T-helper 1 cell (primary cell): ENCODE measurements around the gene THADA.
"Not testable (repeated sequence)": the region's sequence is repeated elsewhere in the genome, so short reads cannot be mapped to it uniquely, and the experiment has no call there.

Experiments
- DNase-seq, 5 donors: peaks; one replicate each; pipeline ENCODE4 v3.0.0-alpha.2; 2012 to 2020

The THADA gene

GRCh38 chr2:43198263-43198662 is 397.6 kb downstream of the THADA start:
- no peak for DNase-seq

GRCh38 chr2:43197588-43197896 is 398.3 kb downstream of the THADA start:
- no peak for DNase-seq

GRCh38 chr2:43196768-43197587 is 398.9 kb downstream of the THADA start:
- DNase-seq, result no peak

DNA sequence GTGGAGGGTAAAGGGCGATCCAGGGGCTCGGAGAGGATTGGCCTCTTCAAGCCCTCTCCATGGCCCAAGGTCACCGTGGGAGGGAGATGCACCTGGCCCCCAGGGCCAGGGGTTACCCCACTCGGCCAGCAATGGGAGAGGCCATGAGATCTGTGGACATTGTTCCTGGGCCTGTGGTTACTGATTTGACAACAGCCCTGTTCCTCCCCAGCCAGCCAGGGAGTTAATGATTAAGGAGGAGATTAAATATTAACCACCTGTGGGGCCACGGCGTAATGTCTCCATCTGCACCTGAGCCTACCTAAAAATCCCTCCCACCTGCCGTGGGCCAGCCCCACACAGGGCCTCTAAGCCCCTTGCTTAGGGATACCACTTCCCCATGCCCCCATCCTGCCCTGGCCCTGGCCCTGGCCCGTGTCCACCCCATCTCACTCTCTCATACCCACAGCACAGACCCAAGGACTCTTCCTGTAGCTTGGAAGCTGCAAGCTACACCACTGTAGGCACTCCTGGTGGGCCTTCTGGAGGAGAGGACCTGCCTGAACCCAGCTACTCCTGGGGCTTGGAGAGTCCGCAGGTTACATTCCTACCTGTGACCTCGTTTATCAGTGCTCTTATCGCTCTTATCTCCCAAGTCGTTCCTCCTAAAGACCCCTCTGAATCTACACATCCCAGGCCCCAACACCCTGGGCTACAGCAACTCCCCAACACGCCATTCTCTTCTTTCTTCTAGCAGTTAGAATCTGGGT is 401.5 kb downstream of the THADA start:
- DNase-seq, result no peak

DNA sequence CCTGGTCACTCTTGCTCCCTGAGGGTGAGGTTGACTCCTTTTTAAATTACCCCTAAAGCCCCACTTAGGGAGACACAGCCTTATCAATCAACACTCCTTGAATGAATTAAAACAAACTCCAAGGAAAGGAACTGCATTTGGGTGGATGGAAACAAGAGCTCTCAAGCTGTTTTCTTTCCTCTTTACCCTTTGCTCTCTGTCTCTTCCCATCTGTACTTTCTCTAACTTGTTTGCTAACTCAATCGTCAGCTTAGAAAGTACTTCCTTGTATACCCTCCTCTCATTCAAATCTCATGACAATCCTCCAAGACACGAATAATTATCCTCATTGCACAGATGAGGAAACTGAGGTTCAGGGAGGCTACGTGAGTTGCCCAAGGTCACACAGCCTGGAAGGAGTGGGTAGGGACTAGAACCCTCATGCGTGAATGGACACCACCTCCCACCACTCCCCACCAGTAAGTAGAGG is 402.2 kb downstream of the THADA start:
- DNase-seq, result no peak

DNA sequence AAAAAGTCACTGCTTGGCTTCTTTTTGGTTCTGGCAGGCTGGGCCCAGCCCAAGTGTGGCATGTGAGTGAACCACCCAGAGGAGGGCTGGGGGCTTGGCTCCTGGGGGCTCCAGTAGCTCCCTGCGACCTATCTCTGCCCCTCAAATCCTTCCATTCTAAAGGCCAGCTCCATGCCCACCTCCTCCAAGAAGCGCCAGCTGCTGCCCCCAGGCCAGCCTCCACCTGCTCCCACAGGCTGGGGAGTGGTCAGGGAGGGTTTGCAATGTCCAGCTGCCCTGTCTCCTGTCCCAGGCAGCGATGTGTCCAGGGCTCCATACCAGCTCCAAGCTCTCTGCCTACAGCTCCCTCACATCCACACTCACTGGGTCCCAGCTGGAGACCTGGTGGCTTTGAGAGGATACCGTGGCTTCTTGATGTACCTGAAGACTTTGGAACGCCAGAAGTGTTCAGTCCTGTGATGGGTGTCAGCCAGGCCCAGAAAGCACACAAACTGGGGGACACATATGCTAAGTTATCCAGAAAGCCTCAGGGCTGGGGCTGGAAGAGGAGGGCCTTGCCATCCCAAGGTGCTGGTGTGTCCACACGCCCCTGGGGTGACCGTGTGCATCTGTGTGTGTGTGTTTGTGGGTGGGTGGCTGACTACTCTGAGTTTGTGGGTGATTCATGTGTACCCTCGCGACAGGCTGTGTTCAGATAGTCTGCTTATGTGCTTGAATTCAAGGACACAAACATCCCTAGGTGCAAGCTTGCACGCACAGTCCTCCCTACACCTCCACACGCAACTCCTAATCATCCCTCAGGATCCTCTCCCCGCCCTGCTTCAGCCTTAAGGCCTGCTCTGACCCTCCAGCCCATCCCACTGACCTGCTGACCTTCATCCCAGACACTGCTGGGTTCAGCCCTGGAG is 402.8 kb downstream of the THADA start:
- no peak for DNase-seq

GRCh38 chr2:43191947-43192516 is 403.8 kb downstream of the THADA start:
- DNase-seq, result no peak

DNA sequence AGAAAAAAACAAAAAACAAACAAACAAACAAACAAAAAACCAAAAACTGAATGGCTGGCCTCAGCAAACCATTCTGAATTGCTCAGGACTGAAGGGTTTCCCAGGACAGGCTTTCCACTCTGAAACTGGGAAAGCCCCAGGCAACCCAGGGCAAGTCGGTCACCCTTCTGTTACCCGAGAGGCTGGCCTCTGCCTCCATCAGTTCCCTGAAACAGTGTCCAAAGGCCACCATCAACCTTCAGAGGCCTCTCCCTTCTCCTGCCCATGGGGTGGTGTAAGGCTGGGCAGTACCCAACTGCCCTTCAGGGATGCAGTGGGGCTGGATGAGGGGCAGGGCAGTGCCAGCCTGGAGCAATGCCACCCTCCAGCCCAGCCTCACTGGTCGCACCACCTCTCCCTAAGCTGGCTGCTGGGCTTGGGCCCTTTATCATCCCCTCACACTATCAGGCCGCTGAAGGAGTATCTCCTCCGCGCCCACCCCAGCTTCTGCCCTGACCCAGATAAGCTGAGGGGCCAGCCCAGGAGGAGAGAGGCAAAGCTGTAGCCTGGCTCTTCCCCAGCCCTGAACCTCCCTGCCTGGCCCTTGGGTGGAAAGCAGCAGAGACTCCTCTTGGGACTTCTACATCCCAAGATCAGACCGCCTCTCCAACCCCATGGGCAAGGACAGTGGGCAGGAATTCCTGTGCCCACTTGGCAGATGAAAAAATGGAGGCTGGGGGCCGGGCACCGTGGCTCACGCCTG is 405.4 kb downstream of the THADA start:
- DNase-seq, result no peak

DNA sequence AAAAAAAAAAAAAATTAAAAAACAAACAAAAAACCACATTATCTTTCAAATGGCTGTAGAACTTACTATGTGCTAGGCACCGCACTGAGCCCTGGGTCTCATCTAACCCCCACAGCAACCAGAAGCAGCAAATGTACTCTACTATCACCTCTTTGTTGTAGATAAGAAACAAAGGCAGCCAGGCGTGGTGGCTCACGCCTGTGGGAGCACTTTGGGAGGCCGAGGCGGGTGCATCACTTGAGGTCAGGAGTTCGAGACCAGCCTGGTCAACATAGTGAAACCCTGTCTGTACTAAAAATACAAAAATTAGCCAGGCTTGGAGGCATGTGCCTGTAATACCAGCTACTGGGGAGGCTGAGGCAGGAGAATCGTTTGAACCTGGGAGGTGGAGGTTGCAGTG is 406.0 kb downstream of the THADA start:
- not testable (repeated sequence) for DNase-seq

DNA sequence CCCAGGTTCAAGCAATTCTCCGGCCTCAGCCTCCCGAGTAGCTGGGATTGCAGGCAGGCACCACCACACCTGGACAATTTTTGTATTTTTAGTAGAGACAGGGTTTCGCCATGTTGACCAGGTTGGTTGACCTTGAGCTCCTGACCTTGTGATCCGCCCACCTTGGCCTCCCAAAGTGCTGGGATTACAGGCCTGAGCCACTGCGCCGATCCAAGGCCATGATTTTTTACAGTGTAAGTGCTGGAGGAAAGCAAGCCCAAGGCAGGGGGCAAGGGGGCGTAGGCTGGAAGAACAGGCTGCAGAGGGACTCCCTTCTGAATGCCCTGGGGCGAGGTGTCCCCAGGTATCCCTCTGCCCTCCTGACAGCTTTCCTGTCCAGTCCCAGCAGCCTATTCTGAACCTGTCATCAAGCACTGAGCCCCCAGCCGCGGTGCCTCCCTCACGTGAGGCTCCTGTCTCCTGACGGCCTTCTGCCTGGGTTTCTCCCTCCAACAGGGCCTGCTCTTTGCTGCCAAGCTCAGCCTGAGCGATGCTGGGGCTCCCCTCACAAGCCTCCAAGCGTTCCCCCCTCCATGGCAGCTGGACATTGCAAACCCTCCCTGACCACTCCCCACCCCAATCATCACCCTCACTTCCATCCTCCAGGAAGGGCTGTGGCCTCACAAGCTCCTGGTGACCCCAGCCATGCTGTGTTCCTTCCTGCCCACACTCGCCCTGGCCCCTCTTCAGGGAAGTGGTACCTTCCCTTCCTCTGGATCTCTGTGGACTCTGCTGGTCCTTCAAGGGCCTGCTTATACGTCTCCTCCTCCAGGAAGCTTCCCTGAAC is 407.1 kb downstream of the THADA start:
- no peak for DNase-seq

DNA sequence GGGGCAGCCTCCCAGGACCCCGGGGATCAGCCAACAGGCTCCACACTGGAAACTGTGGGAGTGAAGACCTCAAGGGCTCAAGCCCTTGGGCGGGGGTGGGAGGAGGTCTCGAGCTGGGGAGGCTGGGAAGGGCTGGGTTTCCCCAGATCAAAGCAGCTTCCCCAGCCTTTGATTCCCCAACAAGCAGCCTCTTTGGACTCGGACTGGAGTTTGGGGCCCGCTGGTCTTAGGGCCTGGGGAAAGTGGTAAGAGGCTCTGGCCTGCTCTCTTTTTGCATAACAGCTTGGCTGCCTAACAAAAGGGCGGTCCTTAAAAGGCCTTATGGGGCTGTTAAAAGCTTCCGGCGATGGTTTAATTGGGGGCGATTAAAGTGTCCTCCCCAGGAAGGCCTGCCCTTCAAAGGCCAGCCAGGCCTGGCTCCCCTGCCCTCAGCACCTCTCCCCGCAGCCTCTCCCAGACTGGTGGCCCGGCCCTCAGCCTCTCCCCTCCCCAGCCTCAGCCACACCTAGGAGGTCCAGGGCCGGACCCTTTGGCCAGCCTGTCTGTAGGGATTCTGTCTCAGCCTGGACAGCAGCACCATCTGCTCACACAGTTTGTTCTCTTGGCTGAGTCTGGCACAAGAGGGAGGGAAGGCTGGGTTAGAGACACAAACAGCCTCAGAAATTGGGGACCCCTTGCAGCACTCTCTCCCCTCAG is 409.0 kb downstream of the THADA start:
- DNase-seq, result no peak

DNA sequence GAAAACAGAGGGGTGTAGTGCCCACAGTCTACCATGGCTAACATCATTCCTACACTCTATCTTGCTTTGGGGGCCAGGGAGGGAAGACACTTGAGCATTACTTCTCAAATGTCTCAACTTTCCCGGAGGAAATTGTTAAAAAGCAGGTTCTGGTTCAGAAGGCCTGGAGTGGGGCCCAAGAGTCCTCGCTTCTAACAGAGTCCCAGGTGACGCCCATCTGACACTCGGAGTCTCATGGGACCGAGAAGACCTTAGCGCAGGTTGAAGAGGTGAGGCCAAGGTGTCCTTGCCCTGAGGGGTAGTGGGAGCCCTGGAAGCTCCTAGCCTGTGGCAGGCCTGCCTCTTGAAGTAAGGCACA is 409.5 kb downstream of the THADA start:
- no peak for DNase-seq

DNA sequence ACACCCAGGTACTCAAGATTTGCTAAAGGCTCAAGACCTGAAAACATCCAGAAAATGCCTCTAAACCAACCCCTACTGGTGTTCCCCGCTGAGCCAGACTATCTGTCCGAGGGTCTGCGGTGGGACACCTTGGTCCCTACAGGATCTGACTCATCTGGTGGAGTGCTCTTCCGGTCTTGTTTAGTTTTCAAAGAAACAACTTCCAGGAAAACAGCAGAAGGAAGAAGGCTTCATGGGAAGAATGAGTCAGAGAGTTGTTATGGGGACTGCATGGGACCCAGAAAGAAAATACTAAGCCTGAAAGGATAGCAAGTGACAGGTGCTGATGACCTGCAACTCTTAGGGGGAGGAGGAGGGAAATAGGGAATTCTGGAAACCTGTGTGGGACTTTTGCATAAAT is 410.7 kb downstream of the THADA start:
- DNase-seq, result peak in 1 of 5 donors; percentile 53

DNA sequence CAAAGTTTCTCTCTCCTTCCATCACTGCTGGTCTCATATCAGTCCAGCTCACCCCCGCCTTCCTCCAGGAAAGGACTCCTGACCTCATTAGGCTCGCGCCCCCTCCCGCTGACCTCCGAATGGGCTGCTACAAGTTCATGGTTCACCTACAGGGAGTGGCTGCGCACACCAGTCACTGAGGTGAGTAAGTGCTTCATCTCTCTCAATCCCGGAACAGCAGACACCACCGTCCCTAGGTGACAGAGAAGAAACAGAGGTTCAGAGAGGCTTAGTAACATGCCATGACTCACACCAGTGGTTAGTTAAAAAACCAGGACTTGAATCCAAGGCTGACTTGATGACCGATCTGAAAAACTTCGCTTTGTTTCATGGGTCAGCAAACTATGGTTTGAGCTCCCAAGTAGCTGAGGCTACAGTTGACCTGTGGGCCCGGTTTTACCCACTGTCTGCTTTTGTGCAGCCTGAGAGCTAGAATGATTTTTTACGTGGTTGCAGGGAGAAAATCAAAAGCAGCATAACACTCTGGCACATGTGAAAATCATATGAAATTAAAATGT is 411.4 kb downstream of the THADA start:
- DNase-seq, result peak in 1 of 5 donors; percentile 70

DNA sequence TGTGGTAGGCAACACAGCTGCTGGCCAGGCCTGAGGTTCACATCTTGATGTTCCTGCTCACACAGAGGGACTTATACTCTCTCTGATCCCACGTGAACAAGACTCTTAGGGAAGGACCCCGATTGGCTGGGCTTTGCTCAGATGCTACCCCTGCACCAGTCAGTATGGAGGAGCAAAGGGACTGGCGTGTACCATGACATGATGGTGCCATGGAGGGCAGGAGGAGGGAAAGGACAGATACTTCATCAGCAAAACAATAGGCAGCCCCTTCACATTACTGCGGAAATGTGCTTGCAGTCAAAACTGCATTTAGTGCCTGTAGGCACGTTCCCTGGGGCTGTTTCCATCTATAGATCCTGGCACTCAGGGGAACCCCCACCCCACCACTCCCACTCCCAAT is 412.1 kb downstream of the THADA start:
- DNase-seq, result no peak

- no peak for DNase-seq
These were observed 414.9 kb downstream of the THADA start for GRCh38 chr2:43180897-43181296.
